BJ (cell line): ENCODE results near the gene CHCHD2. TPM values are rescaled to one million over a fixed set of nuclear protein-coding genes. Genes with fewer than 3 reads are reported as not detected.
"Not testable (repeated sequence)": the region's sequence is repeated elsewhere in the genome, so short reads cannot be mapped to it uniquely, and the experiment has no call there.

ENCODE experiments used
- CTCF ChIA-PET: fragments of 350-600 bp; formaldehyde crosslinking; extraction: SDS; loops from one replicate; lab custom pipeline; 2021; ENCODE audit warnings: antibody characterized with exemption, inconsistent platforms; lab: Yijun Ruan, JAX
- POLR2A ChIA-PET: fragments of 300-600 bp; sonication (Branson Sonifier 250); formaldehyde crosslinking; extraction: SDS; loops from one replicate; lab custom pipeline; 2021; ENCODE audit warnings: antibody characterized with exemption; lab: Charles Lee
- DNase-seq: peaks from one replicate; pipeline ENCODE4 v3.0.0-alpha.2; 2011; ENCODE audit warnings: low read depth
- H3K27me3 ChIP-seq: 2 replicates; pipeline ENCODE4 v1.6.0; 2011; ENCODE audit warnings: low read length; ENCODE audit not compliant: control insufficient read depth, insufficient read depth
- H3K36me3 ChIP-seq: 2 replicates; pipeline ENCODE4 v1.5.1; 2011; ENCODE audit warnings: low read length; ENCODE audit not compliant: control insufficient read depth, insufficient read depth
- H3K4me3 ChIP-seq: 2 replicates; pipeline ENCODE4 v1.5.1; 2011; ENCODE audit warnings: low read depth, mild to moderate bottlenecking, control low read depth, low read length
- CTCF ChIP-seq: IDR thresholded peaks from 2 replicates; pipeline ENCODE4 v1.5.1; 2011; ENCODE audit warnings: low read depth, mild to moderate bottlenecking, control low read depth, inconsistent platforms, low read length, moderate library complexity; ENCODE audit not compliant: insufficient read depth
- polyA plus RNA-seq: library from polyadenylated mRNA; depleted of rRNA; stranded (reverse); fragments of >200 nt; gene quantifications from 2 replicates; pipeline ENCODE4 v1.2.3, GENCODE V29; 2011

The CHCHD2 gene
- polyA plus RNA-seq, 1 experiment, result 342 TPM

- TF ChIP-seq CTCF, result no peak
- no peaks in the 10 kb centered on the region for H3K27me3 ChIP-seq
- CTCF ChIA-PET, result interaction anchor here (1.3 kb wide), 1 partner anchor 10 kb away, joined by 3 read pairs; no protein-coding TSS in a partner anchor
- no peak overlapping the region for H3K4me3 ChIP-seq
- no peak for DNase-seq
- POLR2A ChIA-PET, result no interaction called here
- H3K36me3 ChIP-seq, result peaks cover 21% of the 10 kb centered on the region
Observed at GRCh38 chr7:56099653-56100052, 6.6 kb downstream of the CHCHD2 start.

DNA sequence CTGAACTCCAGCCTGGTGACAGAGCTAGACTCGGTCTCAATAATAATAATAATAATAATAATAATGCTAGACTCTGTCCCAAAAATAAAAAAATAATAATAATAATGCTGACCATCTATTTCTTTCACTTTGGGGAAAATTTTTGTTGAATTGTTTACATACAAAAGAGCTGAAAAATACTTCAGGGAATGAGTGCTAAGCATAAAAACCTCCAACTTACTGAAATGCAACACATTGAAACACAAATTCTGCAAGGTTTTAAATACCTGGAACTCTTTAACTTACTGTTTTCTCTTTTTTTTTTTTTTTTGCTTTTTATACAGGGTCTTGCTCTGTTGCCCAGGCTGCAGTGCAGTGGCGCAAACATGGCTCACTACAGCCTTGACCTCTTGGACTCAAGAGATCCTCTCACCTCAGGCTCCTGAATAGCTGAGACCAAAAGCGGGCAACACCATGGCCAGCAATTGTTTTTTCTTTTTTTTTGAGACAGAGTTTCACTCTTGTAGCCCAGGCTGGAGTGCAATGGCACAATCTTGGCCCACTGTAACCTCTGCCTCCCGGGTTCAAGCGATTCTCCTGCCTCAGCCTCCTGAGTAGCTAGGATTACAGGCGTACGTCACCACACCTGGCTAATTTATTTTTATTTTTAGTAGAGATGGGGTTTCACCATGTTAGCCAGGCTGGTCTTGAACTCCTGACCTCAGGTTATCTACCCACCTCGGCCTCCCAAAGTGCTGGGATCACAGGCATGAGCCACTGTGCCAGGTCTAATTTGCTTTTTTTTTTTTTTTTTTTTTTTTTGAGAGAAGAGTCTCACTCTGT lies 7.9 kb downstream of the CHCHD2 start:
- DNase-seq, H3K27me3 ChIP-seq, H3K4me3 ChIP-seq, POLR2A ChIA-PET: not testable (repeated sequence)
- CTCF ChIA-PET, result interaction anchor here (1.1 kb wide), 1 partner anchor 19 kb away, joined by 4 read pairs; no protein-coding TSS in a partner anchor
- peaks cover 16% of the 10 kb centered on the region for H3K36me3 ChIP-seq

DNA sequence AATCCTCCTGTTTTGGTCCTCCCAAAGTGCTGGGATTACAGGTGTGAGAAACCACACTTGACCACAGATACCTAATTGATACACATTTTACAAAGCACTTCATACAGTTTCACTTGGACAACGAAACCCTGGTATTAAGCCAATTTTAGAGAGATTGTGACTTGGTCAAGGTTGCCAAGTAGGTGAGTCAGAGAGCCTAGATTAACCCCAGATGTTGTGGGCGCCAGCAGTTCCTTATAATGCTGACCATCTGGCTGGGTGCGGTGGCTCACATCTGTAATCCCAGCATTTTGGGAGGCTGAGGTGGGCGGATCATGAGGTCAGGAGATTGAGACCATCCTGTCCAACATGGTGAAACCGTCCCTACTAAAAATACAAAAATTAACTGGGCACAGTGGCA lies 8.6 kb downstream of the CHCHD2 start:
- H3K36me3 ChIP-seq, result peaks cover 16% of the 10 kb centered on the region
- H3K27me3 ChIP-seq, result no peaks in the 10 kb centered on the region
- ChIA-PET POLR2A (no interaction called here), CTCF (interaction anchor here (1.1 kb wide), 1 partner anchor 18 kb away, joined by 4 read pairs; no protein-coding TSS in a partner anchor)
- DNase-seq, result peak; percentile 81
- TF ChIP-seq CTCF, result no peak
- H3K4me3 ChIP-seq, result no peak overlapping the region

DNA sequence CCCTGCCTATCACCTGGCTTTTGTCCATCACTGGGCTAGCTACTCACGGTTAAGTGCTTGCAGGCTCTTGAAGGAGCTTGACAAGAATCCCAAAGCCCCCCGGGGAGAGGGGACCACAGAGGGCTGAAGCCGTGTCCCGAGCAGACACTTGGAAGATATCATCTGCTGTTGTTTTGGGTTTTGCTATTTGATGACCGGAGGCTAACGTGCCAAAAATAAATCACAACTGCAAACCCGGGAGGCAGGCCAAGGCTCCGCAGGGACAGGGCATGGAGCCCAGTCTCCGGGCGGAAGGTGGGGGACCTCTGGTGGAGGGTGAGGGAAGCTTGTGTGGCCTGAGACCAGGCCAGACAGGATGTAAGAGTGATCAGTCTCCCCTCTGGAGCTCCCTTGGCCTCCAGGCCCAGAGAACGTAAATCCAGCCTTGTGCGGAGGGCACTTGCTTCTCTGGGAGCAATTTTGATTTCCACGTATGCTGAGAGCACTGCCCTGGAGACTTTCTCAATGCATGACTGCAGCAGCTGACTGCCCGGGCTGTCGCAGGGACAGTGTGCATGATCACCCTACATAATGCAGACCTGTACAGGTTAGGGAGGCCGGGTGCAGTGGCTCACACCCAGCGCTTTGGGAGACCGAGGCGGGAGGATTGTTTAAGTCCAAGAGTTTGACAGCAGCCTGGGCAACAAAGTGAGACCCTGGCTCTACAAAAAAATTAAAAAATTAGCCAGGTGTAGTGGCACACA lies 13.3 kb downstream of the CHCHD2 start, which contains the start of gene PHKG1:
TSS of gene PHKG1 (minus strand) at position 164 of the 743 bp plus-strand sequence. CDS start 4,011 bp downstream, outside the sequence.
- POLR2A ChIA-PET, result interaction anchor here (0.5 to 0.9 kb wide), 3 partner anchors 12 to 42 kb away, joined by 3 to 4 read pairs (median 4); partner anchors contain the start of genes CCT6A, CHCHD2 and PSPH
- CTCF ChIA-PET, result interaction anchor here (0.7 to 3.3 kb wide), 17 partner anchors 8 to 451 kb away, joined by 3 to 24 read pairs (median 3); partner anchors contain the start of genes CCT6A and PSPH

DNA sequence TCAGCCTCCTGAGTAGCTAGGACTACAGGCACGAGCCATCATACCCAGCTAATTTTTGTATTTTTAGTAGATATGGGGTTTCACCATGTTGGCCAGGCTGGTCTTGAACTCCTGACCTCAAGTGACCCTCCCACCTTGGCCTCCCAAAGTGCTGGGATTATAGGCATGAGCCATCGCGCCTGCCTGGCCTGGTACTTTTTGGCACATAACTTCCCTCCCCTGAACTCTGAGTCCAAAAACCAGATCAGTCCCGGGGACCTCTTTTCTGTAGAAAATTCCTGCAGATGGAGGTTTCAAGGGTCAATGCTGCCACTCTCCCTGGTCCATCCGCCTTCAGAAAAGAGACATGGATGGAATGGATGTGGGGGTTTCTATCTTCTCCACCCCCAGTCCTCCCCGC lies 13.9 kb downstream of the CHCHD2 start:
- H3K36me3 ChIP-seq, DNase-seq, H3K4me3 ChIP-seq, H3K27me3 ChIP-seq: not testable (repeated sequence)
- ChIA-PET CTCF (interaction anchor here (0.7 to 3.3 kb wide), 15 partner anchors 9 to 451 kb away, joined by 3 to 24 read pairs (median 3); partner anchors contain the start of genes CCT6A and PSPH), POLR2A (interaction anchor here (0.5 to 0.9 kb wide), 2 partner anchors 13 to 14 kb away, joined by 4 read pairs; partner anchors contain the start of gene CHCHD2)

More for the DNA sequence above, 13.3 kb downstream of the CHCHD2 start, which contains the start of gene PHKG1:
- Histone ChIP-seq H3K27me3 (no peaks in the 10 kb centered on the region), H3K36me3 (no peaks in the 10 kb centered on the region), H3K4me3 (no peak within 1 kb of the TSS)
- TF ChIP-seq CTCF, result peak; percentile 85
- peak; percentile 67 for DNase-seq
